Upper lobe of left lung (tissue), 4 donors: ENCODE measurements around the gene TCF12.

ENCODE experiments used
- CTCF ChIP-seq, 6 experiments: fragments of 450-650 bp in 4 of 6; fragments of 200-600 bp in 2 of 6; sonication (generic) in 2 of 6; IDR thresholded peaks; one replicate each; pipeline ENCODE4 v1.5.1; 2016 to 2019; ENCODE audit warnings: antibody characterized with exemption in 6 of 6
- EP300 ChIP-seq, 4 donors: sonication (generic); formaldehyde crosslinking; IDR thresholded peaks; one replicate each; pipeline ENCODE4 v1.5.1; 2017; ENCODE audit warnings: antibody characterized with exemption in 4 of 4, control low read depth in 2 of 4
- POLR2A ChIP-seq, 4 donors: fragments of 450-650 bp; IDR thresholded peaks; one replicate each; pipeline ENCODE4 v1.5.1; 2016 to 2017; ENCODE audit warnings: antibody characterized with exemption in 4 of 4, mild to moderate bottlenecking in 2 of 4
- POLR2AphosphoS5 ChIP-seq, 2 donors: sonication (generic); formaldehyde crosslinking; IDR thresholded peaks; one replicate each; pipeline ENCODE4 v1.5.1; 2017; ENCODE audit warnings: antibody characterized with exemption in 2 of 2

- no peak for TF ChIP-seq CTCF (IDR thresholded peaks at IDR 0.05)
- no peak for TF ChIP-seq POLR2AphosphoS5 (IDR thresholded peaks at IDR 0.05)
- no peak for TF ChIP-seq POLR2A (IDR thresholded peaks at IDR 0.05)
- no peak for TF ChIP-seq EP300 (IDR thresholded peaks at IDR 0.05)
These were observed 241.3 kb downstream of the TCF12 start for GRCh38 chr15:57159767-57160166.
